ENCODE results near the gene SLC52A3. TPM values are rescaled to one million over a fixed set of nuclear protein-coding genes. Genes with fewer than 3 reads are reported as not detected.

Gene SLC52A3
- total RNA-seq, 2 experiments from 2014 or later = not detected

DNA sequence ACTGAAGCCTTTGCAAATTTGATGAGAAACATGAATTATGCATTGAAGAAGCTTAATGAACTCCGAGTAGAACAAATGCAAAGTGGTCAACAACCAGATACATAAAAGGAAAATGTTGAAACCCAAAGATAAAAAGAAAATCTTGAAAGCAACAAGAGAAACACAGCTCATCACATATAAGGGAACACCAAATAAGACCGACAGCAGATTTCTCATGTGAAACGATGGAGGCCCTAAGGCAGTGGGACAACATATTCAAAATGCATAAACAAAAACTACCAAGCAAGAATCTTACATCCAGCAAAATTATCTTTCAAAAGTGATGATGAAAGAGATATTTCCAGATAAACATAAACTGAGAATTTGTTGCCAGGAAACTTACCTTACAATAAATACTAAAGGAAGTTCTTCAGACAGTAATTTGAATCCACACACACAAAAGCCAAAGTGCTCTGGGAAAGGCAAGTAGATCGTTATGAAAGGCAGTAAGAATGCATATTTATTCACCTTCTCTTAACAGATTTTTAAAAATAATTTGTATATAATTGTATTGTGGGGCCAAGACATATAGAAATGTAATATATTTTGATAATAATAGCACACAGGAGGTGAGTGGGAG, 22.5 kb downstream of the SLC52A3 start:
- no peak for DNase-seq
- Mint-ChIP-seq H3K9me3 (ENCODE audit: low read depth) (peaks cover 15% of the 10 kb centered on the region), H3K4me3 (no peak overlapping the region), H3K4me1 (no peaks in the 10 kb centered on the region), H3K27ac (no peak overlapping the region), H3K36me3 (ENCODE audit: low read depth) (peaks cover 1% of the 10 kb centered on the region), H3K27me3 (peaks cover 17% of the 10 kb centered on the region)
- CTCF ChIA-PET = interaction anchor here (0.6 to 0.9 kb wide), 2 partner anchors 16 to 133 kb away, joined by 3 read pairs; no protein-coding TSS in a partner anchor
- intact Hi-C loops (cut with DNase I, micrococcal nuclease) = no loop called here
- no peak for ATAC-seq
- POLR2A ChIA-PET = no interaction called here

DNA sequence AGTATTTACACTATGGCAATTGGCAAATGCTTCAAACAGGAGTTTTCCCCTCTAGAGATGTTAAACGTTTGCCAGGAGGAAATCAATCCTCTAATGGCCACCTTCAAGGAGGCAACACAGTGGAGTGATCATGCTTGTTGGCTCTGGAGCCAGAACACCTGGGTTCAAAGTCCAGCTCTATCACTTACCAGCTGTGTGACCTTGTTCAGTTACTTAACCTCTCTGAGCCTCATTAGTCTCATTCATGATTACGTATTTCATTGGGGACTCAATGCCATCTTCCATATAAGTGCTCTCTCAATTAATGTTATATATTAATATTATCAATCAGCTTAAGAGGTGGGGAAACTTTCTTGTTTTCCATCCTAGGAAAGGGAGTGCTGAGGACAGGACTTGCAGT, 26.1 kb downstream of the SLC52A3 start:
- CTCF ChIA-PET = no interaction called here
- peaks cover 18% of the 10 kb centered on the region for H3K27me3 Mint-ChIP-seq
- intact Hi-C loops (cut with DNase I, micrococcal nuclease) = no loop called here

DNA sequence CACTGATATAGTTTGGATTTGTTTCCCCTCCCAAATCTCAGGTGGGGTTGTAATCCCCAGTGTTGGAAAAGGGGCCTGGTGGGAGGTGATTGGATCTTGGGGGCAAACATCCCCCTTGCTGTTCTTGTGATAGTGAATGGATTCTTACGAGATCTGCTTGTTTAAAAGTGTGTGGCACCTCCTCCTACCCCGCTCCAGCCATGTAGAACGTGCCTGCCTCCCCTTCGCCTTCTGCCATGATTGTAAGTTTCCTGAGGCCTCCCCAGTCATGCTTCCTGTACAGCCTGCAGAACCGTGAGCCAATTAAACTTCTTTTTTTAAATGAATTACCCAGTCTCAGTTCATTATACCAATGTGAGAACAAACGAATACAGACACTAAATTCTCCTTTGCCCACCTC, 26.7 kb downstream of the SLC52A3 start:
- Mint-ChIP-seq H3K27ac (no peak overlapping the region), H3K9me3 (ENCODE audit: low read depth) (peaks cover 15% of the 10 kb centered on the region), H3K36me3 (ENCODE audit: low read depth) (peaks cover 1% of the 10 kb centered on the region), H3K4me3 (no peak overlapping the region), H3K4me1 (no peaks in the 10 kb centered on the region), H3K27me3 (peaks cover 18% of the 10 kb centered on the region)
- POLR2A ChIA-PET = no interaction called here
- intact Hi-C loops (cut with DNase I, micrococcal nuclease) = no loop called here
- ATAC-seq (no peak), DNase-seq (no peak)
- CTCF ChIA-PET = no interaction called here

More for the DNA sequence above, 26.1 kb downstream of the SLC52A3 start:
- Mint-ChIP-seq H3K36me3 (ENCODE audit: low read depth) (peaks cover 1% of the 10 kb centered on the region), H3K27ac (no peak overlapping the region), H3K4me3 (no peak overlapping the region), H3K9me3 (ENCODE audit: low read depth) (peaks cover 15% of the 10 kb centered on the region), H3K4me1 (no peaks in the 10 kb centered on the region)
- DNase-seq = no peak
- POLR2A ChIA-PET = no interaction called here
- no peak for ATAC-seq

DNA sequence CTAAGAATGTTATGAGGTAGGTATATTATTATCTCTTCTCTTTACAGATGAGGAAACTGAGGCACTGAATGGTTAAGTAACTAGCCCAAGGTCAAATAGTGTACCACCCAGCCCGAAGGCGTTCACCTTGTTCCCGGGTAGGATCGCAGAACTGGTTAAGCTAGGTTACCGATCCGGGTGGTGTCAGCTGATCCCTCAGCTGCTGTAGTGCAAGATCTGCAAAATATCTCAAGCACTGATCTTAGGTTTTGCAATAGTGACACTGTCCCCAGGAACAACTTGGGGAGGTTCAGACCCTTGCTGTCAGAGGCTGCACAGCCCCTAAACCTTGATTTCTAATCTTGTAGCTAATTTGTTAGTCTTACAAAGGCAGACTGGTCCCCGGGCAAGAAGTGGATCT, 28.1 kb downstream of the SLC52A3 start:
- H3K9me3 Mint-ChIP-seq (ENCODE audit: low read depth) = peaks cover 7% of the 10 kb centered on the region
- no peak for ATAC-seq
- no peaks in the 10 kb centered on the region for H3K4me1 Mint-ChIP-seq
- ChIA-PET POLR2A (no interaction called here), CTCF (interaction anchor here (0.6 to 1.6 kb wide), 7 partner anchors 9 to 1357 kb away, joined by 3 to 6 read pairs (median 4); no protein-coding TSS in a partner anchor)
- no peak overlapping the region for H3K4me3 Mint-ChIP-seq
- no peak for DNase-seq
- H3K36me3 Mint-ChIP-seq (ENCODE audit: low read depth) = no peaks in the 10 kb centered on the region
- H3K27ac Mint-ChIP-seq = no peak overlapping the region
- H3K27me3 Mint-ChIP-seq = peaks cover 18% of the 10 kb centered on the region
- intact Hi-C loops (cut with DNase I, micrococcal nuclease) = no loop called here

DNA sequence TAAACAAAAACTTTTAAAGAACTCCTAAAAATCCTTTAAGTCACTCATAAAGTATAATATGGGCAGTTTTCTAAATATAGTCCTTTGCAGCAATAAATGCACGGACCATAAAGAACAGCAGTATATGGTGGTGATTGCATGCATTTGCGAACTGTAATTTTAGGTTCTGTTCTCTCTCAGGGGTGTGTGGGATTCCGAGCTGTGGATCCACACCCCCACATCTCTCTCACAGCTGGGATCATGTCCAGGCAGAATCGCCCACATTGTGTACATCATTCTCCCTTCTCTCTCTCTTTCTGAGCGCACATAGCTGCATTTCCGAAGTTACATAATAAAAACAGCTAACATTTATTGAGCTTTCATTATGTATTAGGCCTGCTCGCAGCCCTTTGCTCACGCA, 28.6 kb downstream of the SLC52A3 start:
- intact Hi-C loops (cut with DNase I, micrococcal nuclease) = loop anchor here (1.0 to 5.0 kb wide), 3 partner anchors 86 to 178 kb away; partner anchors contain the start of gene SRXN1 (in 1 of the 2)

DNA sequence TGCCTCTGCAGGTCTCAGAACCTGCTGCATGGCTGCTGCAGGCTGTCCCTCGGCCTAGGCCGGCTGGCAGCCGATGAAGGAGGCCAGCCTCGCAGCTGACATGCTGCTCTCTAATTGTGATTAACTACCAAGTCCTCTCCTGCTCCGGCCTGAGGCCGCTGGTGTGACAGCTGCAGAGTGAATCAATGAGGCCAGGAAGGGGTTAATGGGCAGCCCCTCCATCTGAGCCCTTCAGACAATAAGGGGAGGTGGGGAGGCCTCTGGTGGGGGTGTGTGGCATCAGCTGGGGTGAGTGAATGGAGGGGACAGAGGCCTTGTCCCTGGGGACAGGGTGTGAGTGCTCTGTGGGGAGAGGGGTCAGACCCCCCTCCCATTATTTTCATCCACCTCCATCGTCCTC, 34.4 kb downstream of the SLC52A3 start:
- intact Hi-C loops (cut with DNase I, micrococcal nuclease) = loop anchor here in 1 of 2 experiments (5.0 kb wide), 1 partner anchor 82 kb away; the partner anchor contains the start of gene SRXN1
- Mint-ChIP-seq H3K27me3 (peaks cover 15% of the 10 kb centered on the region), H3K4me3 (no peak overlapping the region), H3K27ac (no peak overlapping the region), H3K9me3 (ENCODE audit: low read depth) (no peaks in the 10 kb centered on the region), H3K36me3 (ENCODE audit: low read depth) (no peaks in the 10 kb centered on the region), H3K4me1 (no peaks in the 10 kb centered on the region)
- POLR2A ChIA-PET = no interaction called here
- CTCF ChIA-PET = no interaction called here
- ATAC-seq (no peak), DNase-seq (no peak)

More for the DNA sequence above, 28.6 kb downstream of the SLC52A3 start:
- Mint-ChIP-seq H3K36me3 (ENCODE audit: low read depth) (no peaks in the 10 kb centered on the region), H3K27ac (no peak overlapping the region), H3K9me3 (ENCODE audit: low read depth) (peaks cover 4% of the 10 kb centered on the region), H3K27me3 (peaks cover 18% of the 10 kb centered on the region), H3K4me1 (no peaks in the 10 kb centered on the region), H3K4me3 (no peak overlapping the region)
- ChIA-PET POLR2A (no interaction called here), CTCF (interaction anchor here (0.6 to 1.6 kb wide), 12 partner anchors 9 to 714 kb away, joined by 3 to 8 read pairs (median 4); no protein-coding TSS in a partner anchor)
- DNase-seq (no peak), ATAC-seq (no peak)

DNA sequence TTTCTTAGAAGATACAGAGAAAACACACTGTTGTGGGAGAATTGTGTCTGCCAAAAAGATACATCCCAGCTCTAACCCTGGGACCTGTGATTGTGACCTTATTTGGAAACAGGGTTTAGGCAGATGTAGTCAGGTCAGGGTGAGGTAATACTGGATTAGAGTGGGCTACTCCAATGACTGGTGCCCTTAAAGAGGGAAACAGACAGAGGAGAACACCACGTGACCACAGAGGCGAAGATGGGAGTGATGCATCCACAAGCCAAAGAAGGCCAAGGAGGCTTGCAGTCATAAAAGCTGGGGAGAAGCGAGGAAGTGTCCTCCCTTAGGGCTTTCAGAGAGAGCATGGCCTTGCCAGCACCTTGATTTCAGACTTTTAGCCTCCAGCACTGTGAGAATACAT, 35.6 kb downstream of the SLC52A3 start:
- ATAC-seq (no peak), DNase-seq (no peak)
- ChIA-PET CTCF (no interaction called here), POLR2A (interaction anchor here (0.6 kb wide), 1 partner anchor 29 kb away, joined by 3 read pairs; no protein-coding TSS in a partner anchor)
- no peaks in the 10 kb centered on the region for H3K4me1 Mint-ChIP-seq
- intact Hi-C loops (cut with DNase I, micrococcal nuclease) = loop anchor here in 1 of 2 experiments (5.0 kb wide), 1 partner anchor 80 kb away; the partner anchor contains the start of gene SRXN1
- H3K4me3 Mint-ChIP-seq = no peak overlapping the region
- H3K27me3 Mint-ChIP-seq = peaks cover 20% of the 10 kb centered on the region
- no peaks in the 10 kb centered on the region for H3K36me3 Mint-ChIP-seq (ENCODE audit: low read depth)
- no peaks in the 10 kb centered on the region for H3K9me3 Mint-ChIP-seq (ENCODE audit: low read depth)
- H3K27ac Mint-ChIP-seq = no peak overlapping the region

DNA sequence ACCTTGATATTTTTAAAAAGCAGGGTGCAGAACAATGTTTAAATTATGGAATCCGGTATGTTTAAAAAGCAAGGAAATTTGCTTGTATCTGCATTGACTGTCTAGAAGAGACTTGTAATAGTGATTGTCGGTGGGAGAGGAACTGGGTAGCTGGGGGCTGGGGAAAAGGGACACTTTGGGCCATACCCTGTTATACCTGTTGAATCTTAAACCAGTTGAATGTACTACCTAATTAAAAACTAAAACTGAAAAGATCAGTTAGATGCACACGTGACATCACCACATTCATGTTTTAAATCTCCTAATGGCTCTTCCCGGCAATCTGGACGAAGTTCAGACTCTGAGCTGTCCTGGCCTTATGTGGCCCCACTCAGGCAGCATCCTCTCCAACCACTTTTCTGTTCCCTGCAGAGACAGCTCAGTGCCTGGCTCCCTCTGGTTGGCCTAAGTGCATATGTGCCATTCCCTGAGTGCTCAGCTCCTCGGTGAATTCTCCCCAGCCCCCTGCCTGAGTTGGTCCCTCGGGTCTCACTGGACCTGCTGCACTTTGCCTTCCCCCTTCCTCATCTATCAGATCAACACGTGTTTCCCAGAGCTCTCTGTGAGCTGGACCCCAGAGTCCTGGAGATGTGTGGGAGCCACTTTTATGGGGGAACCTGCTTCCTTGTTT, 36.3 kb downstream of the SLC52A3 start:
- Mint-ChIP-seq H3K27ac (no peak overlapping the region), H3K36me3 (ENCODE audit: low read depth) (no peaks in the 10 kb centered on the region), H3K9me3 (ENCODE audit: low read depth) (no peaks in the 10 kb centered on the region), H3K4me1 (no peaks in the 10 kb centered on the region), H3K27me3 (peaks cover 22% of the 10 kb centered on the region), H3K4me3 (no peak overlapping the region)
- DNase-seq = no peak
- POLR2A ChIA-PET = interaction anchor here (0.6 kb wide), 1 partner anchor 29 kb away, joined by 3 read pairs; no protein-coding TSS in a partner anchor
- CTCF ChIA-PET = no interaction called here
- intact Hi-C loops (cut with DNase I, micrococcal nuclease) = loop anchor here in 1 of 2 experiments (5.0 kb wide), 1 partner anchor 80 kb away; the partner anchor contains the start of gene SRXN1
- no peak for ATAC-seq

DNA sequence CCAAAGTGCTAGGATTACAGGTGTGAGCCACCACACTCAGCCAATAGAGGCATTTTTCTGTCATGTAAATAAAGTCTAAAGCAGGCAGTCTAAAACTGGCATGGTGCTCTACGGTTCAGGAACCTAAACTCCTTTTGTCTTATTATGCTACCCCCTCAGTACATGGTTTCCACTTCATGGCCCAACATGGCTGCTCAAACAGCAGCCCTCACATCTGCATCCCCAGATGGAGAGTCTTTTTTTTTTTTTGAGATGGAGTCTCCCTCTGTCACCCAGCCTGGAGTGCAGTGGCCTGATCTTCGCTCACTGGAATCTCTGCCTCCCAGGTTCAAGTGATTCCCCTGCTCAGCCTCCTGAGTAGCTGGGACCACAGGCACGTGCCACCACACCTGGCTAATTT, 38.3 kb downstream of the SLC52A3 start:
- Mint-ChIP-seq H3K4me1 (no peaks in the 10 kb centered on the region), H3K27ac (no peak overlapping the region), H3K4me3 (no peak overlapping the region), H3K27me3 (peaks cover 34% of the 10 kb centered on the region), H3K36me3 (ENCODE audit: low read depth) (no peaks in the 10 kb centered on the region), H3K9me3 (ENCODE audit: low read depth) (no peaks in the 10 kb centered on the region)
- ATAC-seq (no peak), DNase-seq (no peak)
- intact Hi-C loops (cut with DNase I, micrococcal nuclease) = loop anchor here in 1 of 2 experiments (5.0 kb wide), 1 partner anchor 78 kb away; the partner anchor contains the start of gene SRXN1
- ChIA-PET POLR2A (no interaction called here), CTCF (interaction anchor here (1.0 kb wide), 1 partner anchor 9 kb away, joined by 5 read pairs; no protein-coding TSS in a partner anchor)

DNA sequence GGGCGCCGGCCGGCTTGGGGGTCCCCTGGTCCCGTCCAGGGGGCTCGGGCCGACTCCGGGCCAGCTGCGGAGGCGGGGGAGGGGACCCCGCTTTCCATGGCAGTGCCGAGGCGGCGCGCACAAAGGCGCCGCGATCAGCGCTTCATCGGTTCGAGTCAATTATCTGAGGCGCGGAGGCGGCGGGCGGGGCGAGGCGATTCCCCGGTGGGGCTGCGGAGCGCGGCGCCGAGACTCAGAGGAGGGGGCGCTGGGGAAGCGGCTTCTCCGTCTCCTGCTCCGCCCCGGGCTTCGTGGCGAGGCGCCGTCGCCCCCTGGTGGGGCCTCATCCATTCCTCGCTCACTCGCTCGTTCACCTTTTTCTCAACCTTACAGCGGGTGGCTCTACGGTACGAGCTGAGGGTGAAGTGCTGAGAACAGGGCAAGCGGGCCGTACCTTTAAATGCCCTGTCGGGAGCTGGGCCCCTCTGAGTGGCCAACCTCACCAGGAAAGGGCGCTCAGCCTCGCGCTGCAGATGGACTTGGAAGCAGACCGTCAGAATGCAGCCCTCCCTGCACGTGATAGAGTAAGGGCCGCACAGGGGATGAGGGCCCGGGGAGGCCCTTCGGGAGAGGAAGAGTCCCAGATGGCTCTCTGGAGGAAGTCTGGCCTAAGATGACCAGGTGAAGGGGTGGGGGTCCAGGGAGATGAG, 39.9 kb downstream of the SLC52A3 start:
- no peak overlapping the region for H3K27ac Mint-ChIP-seq
- intact Hi-C loops (cut with DNase I, micrococcal nuclease) = loop anchor here in 1 of 2 experiments (1.0 to 5.0 kb wide), 4 partner anchors 56 to 374 kb away; partner anchors contain the start of gene SRXN1
- no peaks in the 10 kb centered on the region for H3K9me3 Mint-ChIP-seq (ENCODE audit: low read depth)
- no peaks in the 10 kb centered on the region for H3K4me1 Mint-ChIP-seq
- no peaks in the 10 kb centered on the region for H3K36me3 Mint-ChIP-seq (ENCODE audit: low read depth)
- no peak overlapping the region for H3K4me3 Mint-ChIP-seq
- peak; percentile 91 for ATAC-seq
- ChIA-PET CTCF (interaction anchor here (0.7 kb wide), 1 partner anchor 1796 kb away, joined by 3 read pairs; no protein-coding TSS in a partner anchor), POLR2A (no interaction called here)
- H3K27me3 Mint-ChIP-seq = peaks cover 34% of the 10 kb centered on the region
- DNase-seq = peak; percentile 80

DNA sequence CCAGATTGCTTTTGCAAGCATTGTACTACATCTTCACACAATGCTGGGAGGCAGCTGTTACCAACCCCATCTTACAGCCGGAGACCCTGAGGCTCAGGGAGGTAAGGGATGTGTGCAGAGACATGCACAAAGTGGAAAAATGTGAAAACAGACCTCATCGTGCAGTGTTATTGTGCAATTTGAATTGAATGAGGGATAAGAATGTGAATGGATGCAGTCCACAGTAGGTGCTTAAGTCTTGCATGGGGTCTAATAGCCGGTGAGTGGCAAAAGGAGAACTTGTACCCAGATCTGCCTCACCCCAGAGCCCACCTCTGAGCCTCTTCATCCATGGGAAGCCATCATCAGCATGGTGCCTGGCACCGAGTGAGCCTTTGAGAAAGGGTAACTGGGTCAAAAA, 42.1 kb downstream of the SLC52A3 start:
- CTCF ChIA-PET = no interaction called here
- Mint-ChIP-seq H3K27me3 (peaks cover 39% of the 10 kb centered on the region), H3K27ac (no peak overlapping the region), H3K9me3 (ENCODE audit: low read depth) (no peaks in the 10 kb centered on the region), H3K36me3 (ENCODE audit: low read depth) (no peaks in the 10 kb centered on the region), H3K4me1 (no peaks in the 10 kb centered on the region), H3K4me3 (no peak overlapping the region)
- intact Hi-C loops (cut with DNase I, micrococcal nuclease) = loop anchor here in 1 of 2 experiments (5.0 kb wide), 1 partner anchor 54 kb away; no protein-coding TSS in a partner anchor
- POLR2A ChIA-PET = no interaction called here
- ATAC-seq (no peak), DNase-seq (no peak)
